HT-29 (cell line): Measurements from ENCODE around the gene SPATA24. TPM values are rescaled to one million over a fixed set of nuclear protein-coding genes. Genes with fewer than 3 reads are reported as not detected.
"Not testable (repeated sequence)": the region's sequence is repeated elsewhere in the genome, so short reads cannot be mapped to it uniquely, and the experiment has no call there.

ENCODE experiments used
- DNase-seq: peaks from one replicate; pipeline ENCODE4 v3.0.0-alpha.2; 2015; ENCODE audit warnings: low spot score
- total RNA-seq: library from RNA; depleted of rRNA; stranded (reverse); fragments of >200 nt; shearing (Covaris generic); gene quantifications from 2 replicates; pipeline ENCODE4 v1.2.3, GENCODE V29; 2014

SPATA24 gene
- total RNA-seq, 1 experiment from 2014 or later = 3.8 TPM

- no peak for DNase-seq
These were observed 7.8 kb downstream of the SPATA24 start for GRCh38 chr5:139395844-139396640.

DNA sequence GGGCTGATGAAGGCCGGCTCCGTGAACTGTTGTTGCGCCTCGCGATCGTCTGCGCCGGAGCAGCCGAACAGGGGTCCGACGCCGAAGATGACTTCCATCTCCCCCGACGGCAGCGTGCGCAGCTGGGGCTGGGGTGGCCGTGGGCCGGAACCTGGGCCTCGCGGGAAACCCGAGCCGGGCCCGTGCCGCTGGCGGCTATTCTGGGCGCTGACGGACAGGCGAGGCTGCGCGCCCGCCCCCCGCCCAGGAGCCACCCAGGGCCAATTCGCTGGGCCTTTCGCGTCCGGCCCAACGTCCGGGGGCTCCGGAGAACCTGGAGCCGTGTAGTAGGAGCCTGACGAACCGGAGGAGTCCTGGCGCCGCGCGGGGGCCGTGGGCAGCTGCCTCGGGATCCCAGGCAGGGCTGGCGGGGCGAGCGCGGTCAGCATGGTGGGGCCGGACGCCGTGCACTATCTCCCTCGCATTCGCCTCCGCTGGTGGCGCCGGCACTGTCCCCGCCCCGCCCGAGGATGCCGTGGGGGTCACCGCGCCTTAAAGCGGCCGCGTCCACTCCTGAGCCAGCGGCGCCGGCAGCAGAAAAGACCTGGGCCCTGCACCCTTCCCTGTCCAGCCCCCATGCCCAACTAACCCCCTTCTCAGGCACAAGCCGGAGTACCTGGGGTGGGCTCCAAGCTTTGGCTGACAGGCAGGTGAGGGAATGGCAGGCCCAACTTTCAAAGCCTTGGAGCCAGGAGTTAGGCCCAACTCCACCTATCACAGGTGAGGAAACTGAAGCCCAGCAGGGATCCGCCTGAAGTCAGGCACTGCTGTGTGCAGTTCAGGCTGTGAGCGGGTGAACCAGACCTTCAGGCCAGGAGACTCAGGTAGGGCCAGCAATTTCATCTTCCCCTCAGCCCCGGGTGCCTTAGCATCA, 9.0 kb downstream of the SPATA24 start, which contains the start of gene PROB1:
TSS of gene PROB1 (minus strand) at position 451 of the 913 bp plus-strand sequence. CDS start at position 428, 23 bp downstream.
- no peak for DNase-seq

DNA sequence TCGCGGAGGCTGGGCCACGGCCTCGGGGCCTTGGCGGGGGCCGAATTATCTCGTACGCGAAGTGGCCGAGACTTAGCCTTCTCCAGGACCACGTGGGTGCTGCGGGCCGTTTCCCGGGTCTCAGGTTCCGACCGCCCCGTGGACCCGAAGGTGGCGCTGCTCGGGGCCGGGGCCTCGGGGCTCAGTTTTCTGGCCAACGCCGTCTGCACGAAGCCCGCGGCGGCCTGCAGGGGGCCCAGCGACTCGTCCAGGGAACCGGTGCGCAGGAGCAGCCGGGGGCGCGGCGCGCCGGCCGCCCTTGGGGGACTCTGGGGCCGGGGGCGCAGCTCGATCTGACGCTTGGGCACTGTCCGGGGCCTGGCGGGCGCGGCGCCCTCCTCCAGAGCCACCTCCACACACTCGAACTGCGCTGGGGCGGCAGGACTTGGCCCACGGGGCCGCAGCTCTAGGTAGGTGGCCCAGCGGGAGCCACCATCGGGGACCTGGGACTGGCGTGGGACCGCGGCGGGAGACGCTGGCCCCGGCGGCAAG, 9.7 kb downstream of the SPATA24 start:
- no peak for DNase-seq

GRCh38 chr5:139393497-139394122, 10.3 kb downstream of the SPATA24 start:
- no peak for DNase-seq

- DNase-seq = peak; percentile 79
These were observed 11.0 kb downstream of the SPATA24 start for GRCh38 chr5:139392678-139393496.

DNA sequence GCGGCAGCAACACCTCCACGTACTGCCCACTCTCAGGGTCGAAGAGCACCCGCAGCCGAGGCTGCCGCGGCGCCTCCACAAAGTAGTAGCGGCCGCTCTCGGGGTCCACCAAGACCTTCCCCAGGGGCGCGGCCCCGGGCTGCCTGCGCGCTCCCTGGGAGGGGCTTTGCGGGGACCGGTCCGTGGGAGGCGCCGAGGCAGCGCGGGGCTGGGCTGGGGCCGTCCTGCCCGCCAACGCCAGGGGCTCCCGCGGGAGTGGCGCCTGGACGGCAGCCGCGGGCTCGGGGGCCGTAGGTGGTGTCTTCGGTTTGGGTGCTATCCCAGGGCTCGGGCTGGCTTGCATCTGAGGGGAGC, 11.6 kb downstream of the SPATA24 start:
- no peak for DNase-seq

DNA sequence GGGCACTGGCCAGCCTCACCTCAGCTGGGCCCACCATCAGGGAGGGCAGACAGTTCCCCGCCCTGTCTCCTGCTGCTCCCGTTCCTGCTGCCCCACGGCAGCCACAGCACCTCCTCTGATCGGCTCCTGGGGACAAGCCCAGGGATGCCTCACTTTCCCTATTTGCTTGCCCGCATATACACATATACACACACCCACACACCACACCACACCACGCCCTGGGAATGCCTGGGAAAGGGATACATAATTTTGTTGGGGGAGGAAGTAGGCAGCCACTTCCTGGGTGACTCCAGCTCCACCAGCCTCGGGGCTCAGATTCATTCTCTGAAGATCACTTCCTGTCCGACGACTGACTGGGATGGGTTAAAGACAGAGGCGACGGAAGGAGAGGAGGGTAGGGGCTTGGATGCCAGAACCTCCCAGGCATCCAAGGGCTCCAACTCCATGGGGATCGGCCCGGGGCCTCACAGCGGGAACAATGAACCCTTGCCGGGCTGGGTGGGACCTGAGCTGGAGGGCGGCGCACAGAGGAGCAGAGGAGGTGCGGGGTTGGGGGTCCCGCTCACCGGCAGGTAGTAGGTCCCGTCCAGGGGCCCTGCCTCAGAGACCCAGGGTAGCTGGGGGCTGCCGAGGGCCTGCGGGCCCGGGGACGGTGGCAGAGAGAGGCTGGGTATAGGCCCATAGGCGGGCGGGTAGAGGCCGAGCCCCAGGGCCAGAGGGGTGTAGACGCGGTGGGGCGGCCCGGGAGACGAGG, 12.1 kb downstream of the SPATA24 start:
- peak; percentile 67 for DNase-seq

DNA sequence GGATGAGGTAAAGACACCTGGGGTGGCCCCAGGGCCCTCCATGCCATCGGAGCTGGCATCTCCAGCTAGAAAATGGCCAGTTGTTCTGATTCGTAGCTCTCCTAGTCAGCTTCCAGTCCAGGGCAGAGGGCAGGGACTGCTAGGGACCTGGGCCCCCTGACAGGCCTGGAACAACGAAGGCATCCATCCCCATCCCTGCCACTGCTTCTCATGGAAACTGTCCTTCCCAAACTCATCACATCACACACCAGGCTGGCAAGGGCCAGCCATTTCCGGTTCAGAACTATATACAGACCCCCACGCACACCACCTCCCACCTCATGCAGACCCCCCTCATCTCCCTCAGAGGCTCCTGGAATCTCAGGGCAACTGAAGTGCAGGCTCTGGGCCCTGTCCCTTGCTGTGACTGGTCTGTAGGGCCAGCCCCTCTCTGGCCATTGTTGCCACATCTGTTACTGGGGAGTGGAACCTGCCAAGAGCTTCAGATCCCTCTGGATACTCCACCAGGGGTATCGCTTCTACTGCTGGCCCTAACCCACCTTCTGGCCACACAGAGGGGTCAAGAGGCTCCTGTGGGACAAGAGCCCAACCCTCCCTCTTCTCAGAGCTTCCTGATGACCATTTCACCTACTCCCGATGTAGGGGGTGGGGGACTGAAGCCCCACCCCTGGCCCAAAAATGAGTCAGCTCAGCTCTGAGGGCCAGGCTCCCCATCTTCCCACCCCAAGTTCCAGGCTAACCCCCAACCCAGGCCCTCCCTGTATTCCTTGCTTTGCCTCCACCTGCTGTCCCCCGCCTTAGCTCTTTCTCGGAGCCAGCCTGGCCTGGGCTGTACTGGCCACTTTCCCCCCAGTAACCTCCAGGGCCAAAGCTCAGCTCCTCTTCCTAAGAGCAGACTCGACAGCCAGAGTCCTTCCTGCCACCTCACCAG, 13.0 kb downstream of the SPATA24 start:
- DNase-seq = no peak

- DNase-seq = no peak
These were observed 13.9 kb downstream of the SPATA24 start, which contains the start of gene MZB1 for GRCh38 chr5:139389701-139390638. Gene MZB1, minus strand, starts transcription at chr5:139389913. Its CDS starts 57 bp downstream, at chr5:139389856.

DNA sequence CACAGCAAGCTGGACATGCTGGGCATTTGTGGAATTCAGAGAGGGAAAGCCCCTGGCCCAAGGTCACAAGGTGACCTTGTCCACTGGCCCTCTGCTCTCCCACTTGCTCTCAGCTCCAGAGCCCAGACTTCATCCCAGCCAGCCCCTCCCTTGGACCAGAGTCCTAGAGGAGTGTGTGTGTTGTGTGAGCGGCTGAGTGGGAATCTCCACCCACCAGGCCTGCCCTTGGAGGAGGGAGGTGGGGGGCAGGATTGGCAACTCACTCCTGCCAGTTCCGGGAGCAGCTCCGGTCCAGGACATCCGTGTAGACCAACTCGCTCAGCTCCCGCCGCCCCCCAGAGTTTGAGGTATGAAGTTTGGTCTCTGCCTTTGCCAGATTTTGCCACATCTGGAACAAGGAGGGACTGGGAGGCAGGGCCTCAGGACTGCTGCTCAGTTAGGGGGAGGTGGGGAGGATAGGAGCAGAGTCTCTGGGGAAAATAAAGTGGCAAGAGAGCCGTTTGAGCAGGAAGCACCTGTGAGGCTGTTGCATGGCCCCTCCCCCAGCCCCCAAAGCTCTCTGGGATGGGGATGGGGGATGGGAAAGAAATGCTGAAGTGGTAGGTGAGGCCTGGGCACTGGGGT, 15.6 kb downstream of the SPATA24 start:
- DNase-seq = peak; percentile 75

- no peak for DNase-seq
These were observed 16.2 kb downstream of the SPATA24 start for GRCh38 chr5:139387611-139388197.

DNA sequence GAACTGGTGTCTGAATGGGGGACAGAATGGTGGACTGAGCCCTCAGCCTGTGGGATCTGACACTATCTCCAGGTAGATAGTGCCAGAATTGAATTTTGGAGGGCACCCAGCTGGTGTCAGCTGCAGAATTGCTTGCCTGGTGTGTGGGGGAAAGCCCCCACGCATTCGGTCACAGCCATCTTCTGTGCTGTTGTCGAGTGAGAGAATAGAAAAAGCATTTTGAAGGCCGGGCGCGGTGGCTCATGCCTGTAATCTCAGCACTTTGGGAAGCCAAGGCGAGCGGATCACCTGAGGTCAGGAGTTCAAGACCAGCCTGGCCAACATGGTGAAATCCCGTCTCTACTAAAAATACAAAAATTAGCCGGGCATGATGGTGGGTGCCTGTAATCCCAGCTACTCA, 16.9 kb downstream of the SPATA24 start:
- not testable (repeated sequence) for DNase-seq

DNA sequence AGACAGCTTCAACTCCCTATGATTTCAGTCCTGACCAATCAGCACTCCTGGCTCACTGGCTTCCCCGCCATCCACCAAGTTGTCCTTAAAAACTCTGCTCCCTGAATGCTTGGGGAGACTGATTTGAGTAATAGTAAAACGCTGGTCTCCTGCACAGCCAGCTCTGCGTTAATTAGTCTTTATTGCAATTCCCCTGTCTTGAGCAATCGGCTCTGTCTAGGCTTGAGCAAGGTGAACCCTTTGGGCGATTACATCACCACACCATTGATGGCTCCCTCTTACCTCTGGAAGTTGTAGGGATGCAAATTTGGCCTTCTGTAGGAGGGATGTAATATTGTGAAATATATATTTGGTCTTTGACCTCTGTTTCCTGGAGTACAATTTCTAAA, 17.8 kb downstream of the SPATA24 start:
- no peak for DNase-seq

DNA sequence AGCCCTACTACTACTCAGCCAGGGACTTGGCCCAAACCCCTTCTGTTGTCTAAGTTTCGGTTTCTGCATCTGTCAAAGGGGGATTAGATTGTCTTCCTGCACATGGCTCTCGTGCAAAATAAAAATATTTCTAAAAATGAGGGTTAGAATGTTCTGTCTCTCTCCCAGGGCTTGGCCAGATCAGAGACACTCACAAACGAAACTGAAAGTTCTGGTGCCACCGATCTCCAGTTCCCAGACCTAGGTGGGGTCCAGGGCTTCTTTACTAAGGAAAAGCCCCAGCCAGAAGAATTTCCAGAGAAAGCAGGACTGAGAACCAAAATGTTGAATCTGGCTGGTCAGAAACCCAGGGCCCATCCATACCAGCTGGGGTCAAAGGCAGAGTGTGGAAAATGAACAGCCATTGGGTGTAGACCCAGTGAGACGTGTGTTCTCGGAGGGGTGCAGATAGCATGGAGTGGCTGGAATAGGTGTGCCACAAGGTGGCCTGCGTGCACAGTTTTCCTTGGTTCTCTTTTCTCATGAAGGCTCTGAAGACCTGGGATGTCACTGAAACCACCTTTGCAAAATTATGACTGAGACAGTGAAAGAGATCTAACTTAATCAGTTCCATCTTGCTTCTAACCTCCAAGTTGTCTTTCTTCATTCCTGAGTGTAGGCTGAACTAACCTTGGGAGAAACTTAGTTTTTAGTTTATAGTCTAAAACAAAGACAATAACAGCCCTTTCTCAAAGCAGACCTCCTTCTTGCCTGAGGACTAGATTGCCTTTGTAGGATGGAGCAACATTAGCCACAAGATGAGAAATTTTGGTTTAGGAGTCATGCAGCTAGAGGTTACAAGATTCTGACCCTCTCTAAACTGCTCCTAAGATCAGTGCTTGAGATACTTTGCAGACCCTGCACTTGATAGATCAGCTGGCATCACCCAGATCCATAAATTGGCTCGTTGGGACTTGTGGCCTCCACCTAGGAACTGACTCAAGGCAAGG, 18.5 kb downstream of the SPATA24 start:
- DNase-seq = peak; percentile 50

DNA sequence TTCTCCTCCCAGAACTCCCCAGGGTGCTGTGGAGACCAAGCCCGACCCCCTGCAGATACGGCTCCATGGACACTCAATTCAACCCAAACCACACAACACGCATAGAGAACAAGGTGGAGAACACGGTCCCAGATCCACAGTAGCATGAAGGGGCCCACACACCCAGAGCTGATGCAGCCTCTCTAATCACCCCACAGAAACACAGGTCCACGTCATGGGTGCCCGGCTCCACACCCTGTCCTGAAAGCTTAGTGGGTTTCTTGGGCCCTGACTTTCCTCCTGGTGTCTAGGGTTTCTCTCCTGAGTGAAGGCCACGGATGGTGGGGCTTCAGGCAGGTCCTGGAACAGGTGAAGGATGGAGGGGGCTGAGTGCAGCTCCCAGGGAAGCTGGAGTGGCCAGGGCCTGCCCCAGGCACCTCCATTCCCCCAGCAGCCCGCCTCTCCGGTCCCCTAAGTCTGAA, 19.3 kb downstream of the SPATA24 start:
- no peak for DNase-seq
